H1 (cell line): Measurements from ENCODE around the gene CNTROB. TPM values are rescaled to one million over a fixed set of nuclear protein-coding genes. Genes with fewer than 3 reads are reported as not detected.

Experiments used
- CTCF ChIA-PET: fragments of 300-600 bp; sonication (Branson Sonifier 250); formaldehyde crosslinking; loops from one replicate; lab custom pipeline; 2021; ENCODE audit not compliant: partially characterized antibody; lab: Charles Lee
- POLR2A ChIA-PET: fragments of 300-600 bp; sonication (Branson Sonifier 250); formaldehyde crosslinking; loops from one replicate; lab custom pipeline; 2021; ENCODE audit warnings: inconsistent platforms; ENCODE audit not compliant: partially characterized antibody; lab: Charles Lee
- DNase-seq, 2 experiments: peaks; one replicate each; pipeline versions ENCODE4 v3.0.0 to v3.0.0-alpha.2; 2010 to 2022; ENCODE audit warnings: low spot score in 2 of 2, low read depth in 1 of 2, mixed read lengths in 1 of 2
- FAIRE-seq: peaks from 2 replicates; lab custom pipeline; 2011; peaks lifted over from hg19 to GRCh38; lab: Jason Lieb, UNC
- H2AFZ ChIP-seq: 2 replicates; pipeline ENCODE4 v1.8.1; 2012; ENCODE audit warnings: low read length, inconsistent platforms
- H2AK5ac ChIP-seq: 2 replicates; pipeline ENCODE4 v1.6.1; 2013; ENCODE audit warnings: low read depth, low read length
- H2BK120ac ChIP-seq: replicated peaks from 2 replicates; pipeline ENCODE3; 2013; ENCODE audit warnings: low read depth, low read length, inconsistent platforms
- H2BK12ac ChIP-seq: 2 replicates; pipeline ENCODE4 v1.6.1; 2013; ENCODE audit warnings: low read depth, low read length
- H2BK15ac ChIP-seq: 2 replicates; pipeline ENCODE4 v1.6.1; 2013; ENCODE audit warnings: low read length
- H2BK20ac ChIP-seq: 2 replicates; pipeline ENCODE4 v1.6.1; 2013; ENCODE audit warnings: low read length
- H2BK5ac ChIP-seq: 2 replicates; pipeline ENCODE4 v1.6.1; 2013; ENCODE audit warnings: low read depth, low read length
- H3K14ac ChIP-seq: 2 replicates; pipeline ENCODE4 v1.6.1; 2013; ENCODE audit warnings: inconsistent platforms; ENCODE audit not compliant: insufficient read length
- H3K18ac ChIP-seq: 2 replicates; pipeline ENCODE4 v1.6.1; 2013; ENCODE audit warnings: low read length; ENCODE audit errors: extremely low read depth
- H3K23ac ChIP-seq: 2 replicates; pipeline ENCODE4 v1.6.1; 2013; ENCODE audit warnings: inconsistent platforms; ENCODE audit not compliant: insufficient read length
- H3K23me2 ChIP-seq: 2 replicates; pipeline ENCODE4 v1.6.1; 2013; ENCODE audit warnings: low read depth, low read length
- H3K27ac ChIP-seq: 2 replicates; pipeline ENCODE4 v1.6.1; 2011; ENCODE audit warnings: low read depth, low read length, inconsistent platforms
- H3K27me3 ChIP-seq, 4 experiments: replicated peaks in 1 of 4; 1 replicate in 1 of 4; 2 replicates in 3 of 4; pipeline versions ENCODE4 v1.6.1 to v1.8.1; 2011 to 2013; ENCODE audit warnings: low read length in 3 of 4, mild to moderate bottlenecking in 3 of 4, inconsistent platforms in 2 of 4, mixed read lengths in 2 of 4, moderate library complexity in 1 of 4; ENCODE audit not compliant: control insufficient read depth in 3 of 4, insufficient read depth in 3 of 4; ENCODE audit errors: extremely low read depth in 1 of 4
- H3K36me3 ChIP-seq, 4 experiments: 2 replicates each; pipeline versions ENCODE4 v1.6.1 to v1.8.1; 2011 to 2013; ENCODE audit warnings: mild to moderate bottlenecking in 4 of 4, low read length in 3 of 4, moderate library complexity in 2 of 4, control low read depth in 1 of 4, inconsistent platforms in 1 of 4; ENCODE audit not compliant: insufficient read depth in 4 of 4, control insufficient read depth in 2 of 4
- H3K4ac ChIP-seq: replicated peaks from 2 replicates; pipeline ENCODE3; 2013; ENCODE audit warnings: low read length, low read depth, mixed read lengths, inconsistent platforms; ENCODE audit not compliant: insufficient read length
- H3K4me1 ChIP-seq, 4 experiments: replicated peaks in 1 of 4; 1 replicate in 1 of 4; 2 replicates in 3 of 4; pipeline versions ENCODE4 v1.6.1 to v1.8.1; 2011 to 2013; ENCODE audit warnings: low read length in 3 of 4, inconsistent platforms in 2 of 4, mixed read lengths in 1 of 4; ENCODE audit not compliant: insufficient read depth in 4 of 4, control insufficient read depth in 3 of 4
- H3K4me2 ChIP-seq, 2 experiments: 2 replicates each; pipeline versions ENCODE4 v1.6.1 to v1.8.1; 2011 to 2013; ENCODE audit warnings: low read depth in 2 of 2, low read length in 2 of 2, control low read depth in 1 of 2, inconsistent platforms in 1 of 2, mild to moderate bottlenecking in 1 of 2; ENCODE audit not compliant: insufficient read depth in 1 of 2
- H3K4me3 ChIP-seq, 4 experiments: fragments of 200-600, 300-600 bp in 1 of 4; sonication (generic), shearing (Covaris generic), sonication (Bioruptor Twin) in 1 of 4; 2 replicates each; pipeline versions ENCODE4 v1.5.1 to v1.8.1; 2011 to 2016; ENCODE audit warnings: low read length in 4 of 4, low read depth in 3 of 4, control low read depth in 2 of 4, inconsistent platforms in 2 of 4, mild to moderate bottlenecking in 2 of 4, mixed read lengths in 1 of 4, moderate library complexity in 1 of 4; ENCODE audit not compliant: insufficient read depth in 2 of 4; ENCODE audit errors: extremely low read depth in 1 of 4
- H3K56ac ChIP-seq: replicated peaks from 2 replicates; pipeline ENCODE3; 2013; ENCODE audit warnings: low read depth, mild to moderate bottlenecking, mixed read lengths, low read length, inconsistent platforms; ENCODE audit not compliant: insufficient read length
- H3K79me1 ChIP-seq: 2 replicates; pipeline ENCODE4 v1.6.1; 2013; ENCODE audit warnings: low read depth, low read length, control low read depth
- H3K79me2 ChIP-seq, 2 experiments: 2 replicates each; pipeline versions ENCODE4 v1.6.1 to v1.8.1; 2012 to 2013; ENCODE audit warnings: low read length in 2 of 2, mild to moderate bottlenecking in 2 of 2, inconsistent platforms in 1 of 2; ENCODE audit not compliant: insufficient read depth in 2 of 2, control insufficient read depth in 1 of 2
- H3K9ac ChIP-seq, 4 experiments: replicated peaks in 1 of 4; 1 replicate in 1 of 4; 2 replicates in 3 of 4; pipeline versions ENCODE4 v1.6.1 to v1.8.1; 2011 to 2013; ENCODE audit warnings: low read depth in 3 of 4, low read length in 3 of 4, control low read depth in 2 of 4, mild to moderate bottlenecking in 2 of 4, moderate library complexity in 2 of 4, inconsistent platforms in 1 of 4; ENCODE audit errors: extremely low read depth in 1 of 4
- H3K9me3 ChIP-seq, 2 experiments: 2 replicates each; pipeline versions ENCODE4 v1.6.1 to v1.8.1; 2012 to 2013; ENCODE audit warnings: mild to moderate bottlenecking in 2 of 2, moderate library complexity in 2 of 2, control low read depth in 1 of 2, inconsistent platforms in 1 of 2, low read depth in 1 of 2, low read length in 1 of 2, mixed read lengths in 1 of 2; ENCODE audit not compliant: insufficient read depth in 2 of 2
- H4K20me1 ChIP-seq, 2 experiments: replicated peaks in 1 of 2; 2 replicates each; pipeline versions ENCODE3 to v1.8.1; 2011 to 2013; ENCODE audit warnings: inconsistent platforms in 2 of 2, low read length in 2 of 2, mild to moderate bottlenecking in 1 of 2; ENCODE audit not compliant: insufficient read depth in 2 of 2, control insufficient read depth in 1 of 2
- H4K5ac ChIP-seq: 2 replicates; pipeline ENCODE4 v1.6.1; 2013; ENCODE audit warnings: low read length, low read depth, mixed read lengths, inconsistent platforms; ENCODE audit not compliant: insufficient read length
- H4K8ac ChIP-seq: 2 replicates; pipeline ENCODE4 v1.8.0; 2013; ENCODE audit warnings: mild to moderate bottlenecking, moderate library complexity, low read length, inconsistent platforms; ENCODE audit not compliant: insufficient read depth; ENCODE audit errors: extremely low read depth
- H4K91ac ChIP-seq: replicated peaks from 2 replicates; pipeline ENCODE3; 2013; ENCODE audit warnings: low read length, mixed read lengths, inconsistent platforms; ENCODE audit not compliant: insufficient read length
- BACH1 ChIP-seq: IDR thresholded peaks from 2 replicates; pipeline ENCODE4 v1.6.1; 2012; ENCODE audit warnings: low read length, improper control_type of control experiment
- HDAC2 ChIP-seq, 2 experiments: fragments of 300-600 bp in 1 of 2; sonication (generic) in 1 of 2; IDR thresholded peaks; 2 replicates each; pipeline ENCODE4 v1.6.1; 2011 to 2012; ENCODE audit warnings: low read depth in 2 of 2, low read length in 2 of 2, mild to moderate bottlenecking in 2 of 2, moderate library complexity in 2 of 2, borderline replicate concordance in 1 of 2, inconsistent platforms in 1 of 2
- MAFK ChIP-seq: IDR thresholded peaks from 2 replicates; pipeline ENCODE4 v1.6.1; 2012; ENCODE audit warnings: low read depth, mild to moderate bottlenecking, improper control_type of control experiment, low read length
- RNF2 ChIP-seq: fragments of 200-900, 300-1000 bp; sonication (generic); IDR thresholded peaks from 2 replicates; pipeline ENCODE4 v1.7.1; 2016; ENCODE audit warnings: borderline replicate concordance, low read depth, mild to moderate bottlenecking, antibody characterized with exemption, low read length; ENCODE audit not compliant: poor library complexity, severe bottlenecking; ENCODE audit errors: missing control alignments
- RXRA ChIP-seq: IDR thresholded peaks from 2 replicates; pipeline ENCODE4 v1.6.1; 2011; ENCODE audit warnings: low read depth, mild to moderate bottlenecking, low read length, moderate library complexity; ENCODE audit not compliant: insufficient read depth
- WGBS, 2 experiments: shearing (Covaris generic) in 1 of 2; methylation state at CpG; one replicate each; pipeline versions ENCODE4 v1.1.6 to v1.1.7; 2013 to 2015; ENCODE audit warnings: low lambda C conversion rate in 2 of 2, mixed read lengths in 2 of 2, inconsistent platforms in 1 of 2, low coverage in 1 of 2, missing lambda C conversion rate in 1 of 2; ENCODE audit not compliant: insufficient replicate concordance in 2 of 2, insufficient coverage in 1 of 2, insufficient read length in 1 of 2; ENCODE audit errors: extremely low coverage in 1 of 2, missing lambda C conversion rate in 1 of 2; 5-methylcytosine and 5-hydroxymethylcytosine counted together
- polyA plus RNA-seq, 7 experiments: library from polyadenylated mRNA; depleted of rRNA in 3 of 7; stranded (reverse) in 5 of 7; unstranded in 2 of 7; fragments of >200 nt in 5 of 7; fragments of 200-250 nt in 2 of 7; gene quantifications; 1 replicate in 5 of 7; 2 replicates in 1 of 7; 4 replicates in 1 of 7; pipeline versions ENCODE4 v1.2.1 to v1.2.3, GENCODE V29; 2011 to 2013; ENCODE audit warnings: missing spikeins in 2 of 7, mixed read lengths in 2 of 7
- total RNA-seq: library from RNA; stranded (reverse); fragmentation: NEBNext Ultra II Directional; extraction: Animal tissue kit (Norgen Biotek cat#: 25700); gene quantifications from 2 replicates; pipeline ENCODE4 v1.2.1, GENCODE V29; 2021
- TF ChIP-seq, protein P1 (sequence below): IDR thresholded peaks from 2 replicates; pipeline ENCODE4 v1.6.1; 2011; ENCODE audit warnings: low read length, improper control_type of control experiment

Gene CNTROB
- total and polyA plus RNA-seq, 2 of the 8 experiments (the other 6 are each of a cell fraction or from before 2014, with no cell fraction given), result 20.5 to 31.9 TPM

DNA sequence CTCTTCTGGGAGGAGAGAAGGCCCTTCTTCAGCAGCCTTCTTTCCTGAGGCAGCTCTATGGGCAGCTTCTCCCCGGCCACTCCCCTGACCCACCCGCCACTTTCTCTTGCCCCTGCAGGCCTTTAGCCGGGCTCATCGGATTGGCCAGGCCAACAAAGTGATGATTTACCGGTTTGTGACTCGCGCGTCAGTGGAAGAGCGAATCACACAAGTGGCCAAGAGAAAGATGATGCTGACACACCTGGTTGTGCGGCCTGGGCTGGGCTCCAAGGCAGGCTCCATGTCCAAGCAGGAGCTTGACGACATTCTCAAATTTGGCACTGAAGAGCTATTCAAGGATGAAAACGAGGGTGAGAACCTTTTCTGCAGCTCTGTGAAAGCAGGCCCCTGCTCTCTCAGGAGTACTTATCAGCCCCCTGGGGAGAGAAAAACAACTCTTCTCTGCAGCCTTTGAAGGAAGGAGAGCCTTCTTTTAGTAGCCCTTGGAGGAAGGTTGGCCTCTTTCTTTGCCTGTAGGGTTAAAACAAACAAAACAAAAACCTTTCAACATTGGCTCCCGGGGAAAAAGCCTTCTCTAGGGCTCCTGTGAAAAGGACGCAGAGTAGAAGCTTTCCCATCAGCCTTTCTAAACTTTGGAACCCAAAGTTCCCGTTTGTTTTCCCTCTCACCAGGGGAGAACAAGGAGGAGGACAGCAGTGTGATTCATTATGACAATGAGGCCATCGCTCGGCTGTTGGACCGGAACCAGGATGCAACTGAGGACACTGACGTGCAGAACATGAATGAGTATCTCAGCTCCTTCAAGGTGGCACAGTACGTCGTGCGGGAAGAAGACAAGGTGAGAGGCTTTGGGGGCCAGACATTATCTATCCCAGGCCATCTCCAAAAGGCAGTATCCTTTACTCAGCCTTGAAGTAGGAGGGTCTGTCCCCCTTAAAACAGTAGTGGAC, 28.6 kb upstream of the CNTROB start:
- no peak for FAIRE-seq
- ChIA-PET POLR2A (interaction anchor here (1.1 to 1.3 kb wide), 2 partner anchors 8 to 35 kb away, joined by 3 read pairs; no protein-coding TSS in a partner anchor), CTCF (interaction anchor here (0.7 to 1.7 kb wide), 4 partner anchors 9 to 158 kb away, joined by 3 to 6 read pairs (median 4); no protein-coding TSS in a partner anchor)

More for the DNA sequence above, 28.6 kb upstream of the CNTROB start:
- Histone ChIP-seq H3K27ac (no peak overlapping the region), H4K91ac (no peak overlapping the region), H3K27me3 (no peaks in the 10 kb centered on the region), H3K56ac (no peak overlapping the region), H2BK12ac (no peak overlapping the region), H3K79me1 (no peaks in the 10 kb centered on the region), H3K23me2 (no peaks in the 10 kb centered on the region), H3K4ac (no peak overlapping the region), H3K14ac (no peak overlapping the region), H2BK5ac (no peak overlapping the region), H3K9ac (no peak overlapping the region), H2BK15ac (no peak overlapping the region), H3K18ac (no peak overlapping the region), H2BK120ac (no peak overlapping the region), H3K36me3 (peaks cover 0 to 7% (median 0%) of the 10 kb centered on the region in 4 experiments; a peak in 2 of 8 replicates), H3K9me3 (no peaks in the 10 kb centered on the region), H4K20me1 (no peaks in the 10 kb centered on the region), H2AK5ac (no peak overlapping the region), H3K4me1 (no peaks in the 10 kb centered on the region; a peak in 2 of 7 replicates), H3K23ac (no peak overlapping the region), H2BK20ac (no peak overlapping the region), H4K5ac (no peak overlapping the region), H4K8ac (no peak overlapping the region), H3K4me2 (no peak overlapping the region; a peak in 2 of 4 replicates), H3K79me2 (no peaks in the 10 kb centered on the region), H2AFZ (no peak overlapping the region), H3K4me3 (no peak overlapping the region; a peak in 2 of 8 replicates)
- whole genome bisulfite sequencing, 2 experiments, result 83% methylated on average over 19 of the region's 22 CpGs; no CpG with 5 or more reads in 1 of the 2 experiments
- no peak for DNase-seq
- TF ChIP-seq RXRA, result no peak
- TF ChIP-seq BACH1, result no peak
- TF ChIP-seq, protein P1, sequence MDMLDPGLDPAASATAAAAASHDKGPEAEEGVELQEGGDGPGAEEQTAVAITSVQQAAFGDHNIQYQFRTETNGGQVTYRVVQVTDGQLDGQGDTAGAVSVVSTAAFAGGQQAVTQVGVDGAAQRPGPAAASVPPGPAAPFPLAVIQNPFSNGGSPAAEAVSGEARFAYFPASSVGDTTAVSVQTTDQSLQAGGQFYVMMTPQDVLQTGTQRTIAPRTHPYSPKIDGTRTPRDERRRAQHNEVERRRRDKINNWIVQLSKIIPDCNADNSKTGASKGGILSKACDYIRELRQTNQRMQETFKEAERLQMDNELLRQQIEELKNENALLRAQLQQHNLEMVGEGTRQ, result no peak
- no peak for TF ChIP-seq MAFK
- no peak for TF ChIP-seq HDAC2 (IDR thresholded peaks at IDR 0.05; ENCODE audit: borderline replicate concordance in 1 of 2, low read depth in 2 of 2, low read length in 2 of 2)
- no peak for TF ChIP-seq RNF2
